Smooth muscle cell (in vitro differentiated cells): ENCODE results near the gene NEURL4. TPM values are rescaled to one million over a fixed set of nuclear protein-coding genes. Genes with fewer than 3 reads are reported as not detected.

Experiments used
- DNase-seq: peaks from one replicate; lab custom pipeline; 2025; ENCODE audit not compliant: unreplicated experiment; lab: John Stamatoyannopoulos, UW
- H2AFZ ChIP-seq: fragments of 200-600 bp; sonication (generic); 2 replicates; pipeline ENCODE4 v1.6.0; 2016; ENCODE audit warnings: antibody characterized with exemption, low read depth, mild to moderate bottlenecking
- H3F3A ChIP-seq: fragments of 200-600 bp; sonication (generic); 2 replicates; pipeline ENCODE4 v1.6.0; 2017; ENCODE audit warnings: antibody characterized with exemption, low read depth
- H3K27ac ChIP-seq: fragments of 200-600 bp; sonication (generic); 2 replicates; pipeline ENCODE4 v1.5.1; 2016; ENCODE audit warnings: low read depth, mild to moderate bottlenecking
- H3K27me3 ChIP-seq: fragments of 200-600 bp; sonication (generic); 2 replicates; pipeline ENCODE4 v1.6.1; 2016; ENCODE audit warnings: low read depth, mild to moderate bottlenecking
- H3K36me3 ChIP-seq: fragments of 200-600 bp; sonication (generic); 2 replicates; pipeline ENCODE4 v1.5.1; 2016; ENCODE audit warnings: low read depth
- H3K4me1 ChIP-seq: fragments of 200-600 bp; sonication (generic); 2 replicates; pipeline ENCODE4 v1.5.1; 2016; ENCODE audit warnings: low read depth
- H3K4me2 ChIP-seq: fragments of 200-600 bp; sonication (generic); 2 replicates; pipeline ENCODE4 v1.6.0; 2016; ENCODE audit warnings: mild to moderate bottlenecking
- H3K4me3 ChIP-seq: fragments of 200-600 bp; sonication (generic); 2 replicates; pipeline ENCODE4 v1.5.1; 2016; ENCODE audit warnings: mild to moderate bottlenecking
- H3K79me2 ChIP-seq: fragments of 200-600 bp; sonication (generic); 2 replicates; pipeline ENCODE4 v1.6.0; 2016; ENCODE audit warnings: low read depth, mild to moderate bottlenecking
- H3K9ac ChIP-seq: fragments of 200-600 bp; sonication (generic); 2 replicates; pipeline ENCODE4 v1.6.0; 2016; ENCODE audit warnings: low read depth
- H3K9me3 ChIP-seq: fragments of 200-600 bp; sonication (generic); replicated peaks from 2 replicates; pipeline ENCODE4 v1.5.1; 2016; ENCODE audit warnings: low read depth
- H4K20me1 ChIP-seq: fragments of 200-600 bp; sonication (generic); 2 replicates; pipeline ENCODE4 v1.6.0; 2016; ENCODE audit warnings: low read depth
- WGBS: methylation state at CpG from one replicate; pipeline ENCODE4 v1.1.7; 2016; ENCODE audit warnings: low lambda C conversion rate; 5-methylcytosine and 5-hydroxymethylcytosine counted together
- polyA plus RNA-seq: library from polyadenylated mRNA; unstranded; fragments of >200 nt; fragmentation: Nextera tagmentation; extraction: Ambion mirVana; gene quantifications from 2 replicates; pipeline ENCODE4 v1.2.1, GENCODE V29; 2016
- total RNA-seq: library from RNA; depleted of rRNA; stranded (reverse); fragments of >200 nt; gene quantifications from 2 replicates; pipeline ENCODE4 v1.2.3, GENCODE V29; 2014
- TF ChIP-seq, protein P1 (sequence below): fragments of 200-600 bp; sonication (generic); IDR thresholded peaks from 2 replicates; pipeline ENCODE4 v1.5.1; 2017; ENCODE audit warnings: borderline replicate concordance, mild to moderate bottlenecking, antibody characterized with exemption; ENCODE audit not compliant: insufficient read depth, poor library complexity, severe bottlenecking

The NEURL4 gene
- total and polyA plus RNA-seq, 2 experiments from 2014 or later: 5.1 to 8.6 TPM

DNA sequence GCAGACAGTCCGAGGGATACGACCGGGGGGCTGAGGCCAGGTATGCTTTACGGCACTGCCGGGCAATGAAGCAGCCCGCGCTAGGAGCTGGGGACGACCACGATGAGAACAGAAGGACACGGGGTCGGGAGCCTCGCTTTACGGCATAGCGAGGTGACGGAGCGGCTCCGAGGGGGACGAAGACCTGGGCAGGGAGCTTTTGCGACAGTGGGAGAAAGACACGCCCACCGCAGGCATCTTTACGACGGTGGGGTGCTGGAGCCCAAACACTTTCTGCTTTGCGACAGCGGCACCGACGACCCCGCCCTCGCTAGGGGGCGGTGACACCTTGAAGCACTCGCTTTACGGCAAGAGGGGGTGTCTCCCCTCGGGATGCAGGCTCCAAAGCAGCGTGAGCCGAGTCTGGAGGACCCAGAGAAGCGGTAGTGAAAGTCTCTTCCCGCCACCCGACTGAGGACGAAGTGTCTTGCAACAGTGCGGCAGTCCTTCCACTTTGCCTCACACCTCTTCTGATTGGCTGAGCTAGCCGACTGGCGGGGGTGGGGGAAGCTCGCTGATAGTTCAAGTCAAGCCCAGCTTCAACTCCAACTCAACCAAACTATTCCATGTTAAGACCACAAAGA lies 350 bp upstream of the NEURL4 start:
- H3K79me2 ChIP-seq: peaks cover 10% of the 10 kb centered on the region
- H3K27ac ChIP-seq: peak overlapping the region; percentile 79
- DNase-seq: peak; percentile 90
- no peaks in the 10 kb centered on the region for H3F3A ChIP-seq
- H3K27me3 ChIP-seq: no peaks in the 10 kb centered on the region
- H3K9me3 ChIP-seq: no peaks in the 10 kb centered on the region
- H3K9ac ChIP-seq: peak overlapping the region; percentile 76
- under 1% methylated on average over 43 of the region's 43 CpGs for WGBS
- peak overlapping the region; percentile 77 for H3K4me3 ChIP-seq
- no peaks in the 10 kb centered on the region for H4K20me1 ChIP-seq
- TF ChIP-seq, protein P1, sequence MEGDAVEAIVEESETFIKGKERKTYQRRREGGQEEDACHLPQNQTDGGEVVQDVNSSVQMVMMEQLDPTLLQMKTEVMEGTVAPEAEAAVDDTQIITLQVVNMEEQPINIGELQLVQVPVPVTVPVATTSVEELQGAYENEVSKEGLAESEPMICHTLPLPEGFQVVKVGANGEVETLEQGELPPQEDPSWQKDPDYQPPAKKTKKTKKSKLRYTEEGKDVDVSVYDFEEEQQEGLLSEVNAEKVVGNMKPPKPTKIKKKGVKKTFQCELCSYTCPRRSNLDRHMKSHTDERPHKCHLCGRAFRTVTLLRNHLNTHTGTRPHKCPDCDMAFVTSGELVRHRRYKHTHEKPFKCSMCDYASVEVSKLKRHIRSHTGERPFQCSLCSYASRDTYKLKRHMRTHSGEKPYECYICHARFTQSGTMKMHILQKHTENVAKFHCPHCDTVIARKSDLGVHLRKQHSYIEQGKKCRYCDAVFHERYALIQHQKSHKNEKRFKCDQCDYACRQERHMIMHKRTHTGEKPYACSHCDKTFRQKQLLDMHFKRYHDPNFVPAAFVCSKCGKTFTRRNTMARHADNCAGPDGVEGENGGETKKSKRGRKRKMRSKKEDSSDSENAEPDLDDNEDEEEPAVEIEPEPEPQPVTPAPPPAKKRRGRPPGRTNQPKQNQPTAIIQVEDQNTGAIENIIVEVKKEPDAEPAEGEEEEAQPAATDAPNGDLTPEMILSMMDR: no peak
- peak overlapping the region; percentile 93 for H3K4me2 ChIP-seq
- no peaks in the 10 kb centered on the region for H3K36me3 ChIP-seq
- H3K4me1 ChIP-seq: peaks cover 14% of the 10 kb centered on the region
- peak overlapping the region; percentile 81 for H2AFZ ChIP-seq

DNA sequence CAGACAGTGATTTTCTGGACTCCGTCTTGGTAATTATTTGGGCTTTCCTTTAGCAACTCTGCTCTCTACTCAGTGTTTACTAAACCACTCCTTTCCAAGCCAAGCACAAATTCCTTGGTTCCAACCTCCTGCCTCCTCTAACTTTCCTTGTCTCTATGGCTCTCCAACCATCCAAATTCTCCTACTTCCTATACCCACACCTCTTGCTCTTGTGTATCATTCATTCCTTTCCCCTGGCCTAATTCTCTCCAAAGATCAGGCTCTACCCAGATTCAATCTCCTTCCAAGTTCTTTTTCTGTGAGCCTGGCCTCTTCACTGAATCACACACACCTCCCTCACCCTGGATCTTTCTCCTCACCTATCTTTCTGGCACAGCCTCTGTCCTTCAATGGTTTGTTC lies 1.1 kb downstream of the NEURL4 start:
- 70% methylated on average over 1 of the region's 1 CpG for WGBS
- Histone ChIP-seq H3F3A (no peaks in the 10 kb centered on the region), H3K79me2 (peaks cover 10% of the 10 kb centered on the region), H3K4me2 (peak overlapping the region; percentile 93), H3K27ac (no peak overlapping the region), H3K4me1 (peaks cover 14% of the 10 kb centered on the region), H2AFZ (no peak overlapping the region), H3K9me3 (no peaks in the 10 kb centered on the region), H3K36me3 (no peaks in the 10 kb centered on the region), H4K20me1 (no peaks in the 10 kb centered on the region), H3K4me3 (peak overlapping the region; percentile 77), H3K27me3 (no peaks in the 10 kb centered on the region), H3K9ac (no peak overlapping the region)
- no peak for DNase-seq
- TF ChIP-seq, protein P1: no peak

DNA sequence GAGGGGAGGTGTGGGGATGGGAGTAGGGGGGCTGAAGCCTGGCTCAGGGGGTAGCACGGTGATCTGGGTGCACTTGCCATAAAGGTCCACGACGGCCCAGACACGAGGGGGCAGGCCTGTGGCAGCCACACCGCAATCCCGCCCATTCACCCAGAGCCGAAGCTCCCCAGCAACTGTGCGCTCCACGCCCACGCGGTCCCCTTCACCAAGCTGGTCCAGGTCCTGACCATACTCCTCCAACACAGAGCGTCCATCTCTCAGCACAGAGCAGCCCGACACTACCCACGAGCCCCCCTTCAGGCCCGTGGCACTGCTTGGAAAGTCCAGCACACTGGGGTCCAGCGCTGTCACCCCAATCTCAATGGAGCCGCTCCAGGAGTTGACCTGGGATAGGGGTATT lies 1.6 kb downstream of the NEURL4 start:
- 95% methylated on average over 15 of the region's 17 CpGs for WGBS
- H3K4me3 ChIP-seq: no peak overlapping the region
- TF ChIP-seq, protein P1: no peak
- H3K4me1 ChIP-seq: peaks cover 14% of the 10 kb centered on the region
- H3K9me3 ChIP-seq: no peaks in the 10 kb centered on the region
- no peak overlapping the region for H3K9ac ChIP-seq
- DNase-seq: no peak
- H3K79me2 ChIP-seq: peaks cover 10% of the 10 kb centered on the region
- H3K36me3 ChIP-seq: no peaks in the 10 kb centered on the region
- H3F3A ChIP-seq: no peaks in the 10 kb centered on the region
- no peaks in the 10 kb centered on the region for H3K27me3 ChIP-seq
- H3K4me2 ChIP-seq: peak overlapping the region; percentile 93
- no peak overlapping the region for H2AFZ ChIP-seq
- no peaks in the 10 kb centered on the region for H4K20me1 ChIP-seq
- H3K27ac ChIP-seq: no peak overlapping the region

DNA sequence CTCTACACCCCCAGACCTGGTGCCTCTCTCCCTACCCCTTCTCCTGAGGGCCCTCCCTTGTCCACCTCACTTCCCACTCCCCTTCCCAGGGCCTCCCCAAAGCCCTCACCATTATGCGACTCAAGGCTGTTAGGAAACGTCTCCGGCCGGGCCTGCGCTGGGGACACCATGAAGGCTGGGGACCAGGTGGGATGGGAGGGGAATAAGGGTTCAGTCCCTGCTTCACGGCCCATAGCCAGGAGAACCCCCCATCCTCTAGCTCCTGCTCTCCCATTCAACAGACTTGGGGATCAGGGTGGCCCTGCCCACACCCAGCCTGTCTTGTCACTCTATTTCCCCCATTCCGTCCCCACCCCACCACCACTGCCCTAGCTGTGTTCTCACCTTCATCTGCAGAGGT lies 2.1 kb downstream of the NEURL4 start:
- Histone ChIP-seq H3K27me3 (no peaks in the 10 kb centered on the region), H3K4me3 (no peak overlapping the region), H4K20me1 (no peaks in the 10 kb centered on the region), H3K79me2 (peaks cover 10% of the 10 kb centered on the region), H3K4me1 (peaks cover 14% of the 10 kb centered on the region), H3K27ac (no peak overlapping the region), H3K4me2 (no peak overlapping the region), H3K9ac (no peak overlapping the region), H3K36me3 (no peaks in the 10 kb centered on the region), H3F3A (no peaks in the 10 kb centered on the region), H2AFZ (no peak overlapping the region), H3K9me3 (no peaks in the 10 kb centered on the region)
- DNase-seq: no peak
- TF ChIP-seq, protein P1: no peak
- 98% methylated on average over 7 of the region's 7 CpGs for WGBS
